HG03060 (cell line): Measurements from ENCODE around the gene SOX18.
"Not testable (repeated sequence)": the region's sequence is repeated elsewhere in the genome, so short reads cannot be mapped to it uniquely, and the experiment has no call there.

Experiments used
- ATAC-seq: cut with Tn5 transposase; IDR thresholded peaks from one replicate; pipeline ENCODE4 v1.9.1; 2021; ENCODE audit warnings: low read depth, moderate number of reproducible peaks; ENCODE audit not compliant: unreplicated experiment

Gene SOX18

DNA sequence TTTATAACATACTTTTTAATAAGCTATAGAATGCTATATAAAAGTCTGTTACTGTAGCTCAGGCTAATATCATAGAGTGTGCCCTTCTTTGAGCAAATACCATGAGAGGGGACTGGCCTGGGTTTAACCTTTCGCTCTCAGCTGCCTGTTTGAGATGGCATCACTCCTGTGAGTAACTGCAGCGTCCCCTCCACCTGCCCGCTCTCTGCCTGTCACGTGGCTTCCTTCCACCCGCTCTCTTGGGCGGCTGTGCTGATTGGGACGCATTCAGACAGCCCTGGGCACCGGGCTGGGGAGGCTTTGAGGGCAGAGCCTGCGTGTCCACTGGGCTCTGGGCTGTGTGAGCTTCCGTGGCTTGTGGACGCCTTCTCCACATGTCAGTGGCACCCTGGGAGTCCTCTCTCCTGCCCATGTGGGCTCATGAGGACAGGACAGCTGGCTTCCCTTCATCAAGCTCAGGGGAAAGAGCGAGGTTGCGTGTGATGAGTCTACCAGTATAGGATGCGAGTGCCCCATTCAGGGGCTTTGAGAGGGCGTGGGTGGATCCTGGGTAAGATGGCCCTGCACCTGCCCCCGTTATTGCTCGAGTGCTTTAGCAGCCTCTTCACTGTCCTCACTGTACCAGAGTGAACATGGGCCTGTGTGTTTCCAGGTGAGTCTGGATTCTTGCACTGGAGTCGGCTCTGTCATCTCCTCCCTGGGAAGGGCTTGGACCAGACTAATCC, 24.2 kb downstream of the SOX18 start:
- ATAC-seq: no peak

DNA sequence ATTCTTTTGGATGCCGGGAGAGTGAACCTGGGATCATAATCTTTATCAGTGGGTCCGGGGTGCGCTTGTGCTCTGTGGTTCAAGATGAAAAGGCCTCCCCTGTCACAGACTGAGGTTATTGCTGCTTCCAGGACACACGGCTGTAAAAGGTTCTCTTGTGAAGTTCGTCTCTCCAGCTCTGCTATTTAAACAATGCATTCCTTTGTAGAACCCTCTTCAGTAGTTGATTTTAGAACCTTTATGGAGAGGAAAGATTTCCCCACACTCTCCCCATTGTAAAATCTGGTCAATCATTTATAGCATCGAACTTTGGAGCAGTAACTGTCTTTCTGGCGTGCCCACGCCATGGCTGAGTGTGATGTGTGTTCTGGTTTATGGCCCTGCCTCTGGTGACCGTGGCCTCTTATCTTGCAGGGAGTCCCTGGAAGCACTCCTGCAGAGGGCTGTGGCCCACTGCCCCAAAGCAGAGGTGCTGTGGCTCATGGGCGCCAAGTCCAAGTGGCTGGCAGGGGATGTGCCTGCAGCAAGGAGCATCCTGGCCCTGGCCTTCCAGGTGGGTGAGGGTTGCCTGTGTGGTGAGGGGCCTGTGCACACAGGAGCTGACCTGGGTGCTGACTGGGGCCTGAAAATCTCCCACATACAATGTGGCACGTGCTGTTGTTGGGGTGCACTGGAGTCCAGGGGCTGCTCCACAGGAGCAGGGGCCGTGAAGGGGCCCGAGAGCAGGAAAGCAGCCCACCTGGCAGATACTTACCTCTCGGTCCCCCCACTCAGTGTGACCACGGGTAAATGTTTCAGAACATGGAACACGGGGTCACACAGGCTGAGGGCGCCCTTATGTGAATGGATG, 25.1 kb downstream of the SOX18 start:
- no peak for ATAC-seq

DNA sequence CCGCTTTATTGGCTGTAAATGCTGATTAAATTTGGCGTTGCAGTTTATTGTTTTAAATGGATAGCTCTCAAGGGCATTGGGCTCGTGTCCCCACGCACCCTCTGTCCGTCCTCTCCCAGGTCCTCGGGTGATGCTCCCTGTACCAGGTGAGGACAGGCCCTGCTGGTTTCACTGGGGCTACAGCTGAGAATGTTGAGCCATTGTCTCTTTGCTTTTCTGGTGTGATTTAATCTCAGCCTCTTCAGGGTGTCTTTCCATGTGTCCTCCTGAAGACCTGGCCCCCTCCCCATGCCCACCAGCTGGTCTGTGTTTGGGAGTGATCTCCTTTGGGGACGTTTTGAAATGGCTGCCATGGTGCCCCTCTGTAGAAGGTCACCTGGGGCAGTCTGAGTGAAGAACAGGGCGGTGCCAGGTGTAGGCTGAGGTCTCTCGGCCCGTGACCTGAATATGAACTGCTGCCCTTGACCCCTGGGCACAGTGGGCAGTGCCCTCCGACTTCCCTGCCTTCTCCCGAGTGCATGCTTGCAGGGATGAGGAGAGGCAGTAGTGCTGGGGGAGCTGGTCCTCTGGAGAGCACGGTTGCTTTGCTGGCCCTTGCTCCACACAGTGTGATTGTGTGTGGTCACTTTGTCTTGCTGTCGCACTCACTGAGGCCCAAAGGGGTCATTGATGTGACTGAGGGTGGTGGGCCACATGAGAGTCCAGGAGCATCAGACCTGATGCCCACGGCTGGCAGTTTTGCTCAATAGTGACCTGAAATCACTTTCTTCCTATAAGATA, 25.9 kb downstream of the SOX18 start:
- ATAC-seq: no peak

DNA sequence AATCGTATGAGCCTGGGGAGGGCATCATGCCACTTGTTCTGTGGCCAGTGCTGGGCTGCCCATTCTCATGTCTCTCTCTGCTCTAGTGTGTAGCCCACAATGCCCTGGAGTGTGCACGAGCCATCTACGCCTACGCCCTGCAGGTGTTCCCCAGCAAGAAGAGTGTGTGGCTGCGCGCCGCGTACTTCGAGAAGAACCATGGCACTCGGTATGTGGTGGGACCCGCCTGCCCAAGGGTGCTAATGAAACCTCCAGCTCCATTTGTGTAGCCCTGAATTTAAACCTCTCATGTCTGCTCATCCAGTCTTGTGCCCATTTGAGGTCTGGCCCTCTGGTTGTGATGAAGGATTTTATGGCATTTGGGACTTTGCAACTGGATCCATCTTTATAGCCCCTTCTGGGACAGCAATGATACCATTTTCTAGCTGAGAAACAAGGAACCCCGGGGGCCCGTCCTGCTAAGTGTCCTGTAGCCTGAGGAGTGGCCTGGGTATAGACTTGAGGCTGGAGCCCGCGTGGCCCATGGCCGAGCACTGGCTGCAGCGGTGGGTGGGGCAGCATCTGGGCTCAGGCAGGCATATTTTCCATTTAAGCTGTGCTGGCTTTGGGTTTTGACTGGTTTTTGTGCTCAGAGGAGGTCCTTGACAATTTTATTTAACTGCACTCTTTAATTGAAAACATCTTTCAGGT, 26.6 kb downstream of the SOX18 start:
- ATAC-seq: no peak

DNA sequence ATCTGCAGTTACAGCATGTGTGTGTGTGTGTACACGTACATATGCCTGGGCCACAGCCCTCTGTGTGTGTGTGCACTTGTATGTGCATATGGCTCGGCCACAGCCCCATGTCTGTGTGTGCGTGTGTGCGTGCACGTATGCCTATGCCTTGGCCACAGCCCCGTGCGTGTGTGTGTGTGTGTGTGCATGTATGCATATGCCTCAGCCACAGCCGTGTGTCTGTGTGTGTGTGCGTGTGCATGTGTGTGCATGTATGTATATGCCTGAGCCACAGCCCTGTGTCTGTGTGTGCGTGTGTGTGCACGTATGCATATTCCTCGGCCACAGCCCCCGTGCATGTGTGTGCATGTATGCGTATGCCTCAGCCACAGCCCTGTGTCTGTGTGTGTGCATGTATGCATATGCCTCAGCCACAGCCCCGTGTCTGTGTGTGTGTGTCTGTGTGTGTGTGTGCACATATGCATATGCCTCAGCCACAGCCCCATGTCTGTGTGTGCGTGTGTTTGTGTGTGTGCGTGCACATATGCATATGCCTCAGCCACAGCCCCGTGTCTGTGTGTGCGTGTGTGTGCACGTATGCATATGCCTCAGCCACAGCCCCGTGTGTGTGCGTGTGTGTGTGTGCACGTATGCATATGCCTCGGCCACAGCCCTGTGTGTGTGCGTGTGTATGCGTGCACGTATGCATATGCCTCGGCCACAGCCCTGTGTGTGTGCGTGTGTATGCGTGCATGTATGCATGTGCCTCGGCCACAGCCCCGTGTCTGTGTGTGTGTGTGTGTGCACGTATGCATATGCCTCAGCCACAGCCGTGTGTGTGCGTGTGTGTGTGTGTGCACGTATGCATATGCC, 28.1 kb downstream of the SOX18 start:
- ATAC-seq: no peak

DNA sequence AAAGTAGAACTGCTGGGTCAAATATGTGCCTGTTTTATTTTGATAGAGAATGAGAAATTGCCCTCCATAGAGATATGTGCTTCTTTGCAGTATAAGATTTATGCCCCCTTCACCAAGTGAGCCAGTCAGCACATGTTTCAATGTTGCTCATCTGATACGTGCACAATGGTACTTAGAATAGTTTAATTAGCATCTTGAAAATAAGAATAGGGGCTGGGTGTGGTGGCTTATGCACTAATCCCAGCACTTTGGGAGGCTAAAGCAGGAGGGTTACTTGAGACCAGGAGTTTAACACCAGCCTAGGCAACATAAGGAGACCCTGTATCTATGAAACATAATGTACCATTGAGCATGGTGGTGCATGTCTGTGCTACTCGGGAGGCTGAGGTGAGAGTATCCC, 33.8 kb downstream of the SOX18 start:
- ATAC-seq: no peak

DNA sequence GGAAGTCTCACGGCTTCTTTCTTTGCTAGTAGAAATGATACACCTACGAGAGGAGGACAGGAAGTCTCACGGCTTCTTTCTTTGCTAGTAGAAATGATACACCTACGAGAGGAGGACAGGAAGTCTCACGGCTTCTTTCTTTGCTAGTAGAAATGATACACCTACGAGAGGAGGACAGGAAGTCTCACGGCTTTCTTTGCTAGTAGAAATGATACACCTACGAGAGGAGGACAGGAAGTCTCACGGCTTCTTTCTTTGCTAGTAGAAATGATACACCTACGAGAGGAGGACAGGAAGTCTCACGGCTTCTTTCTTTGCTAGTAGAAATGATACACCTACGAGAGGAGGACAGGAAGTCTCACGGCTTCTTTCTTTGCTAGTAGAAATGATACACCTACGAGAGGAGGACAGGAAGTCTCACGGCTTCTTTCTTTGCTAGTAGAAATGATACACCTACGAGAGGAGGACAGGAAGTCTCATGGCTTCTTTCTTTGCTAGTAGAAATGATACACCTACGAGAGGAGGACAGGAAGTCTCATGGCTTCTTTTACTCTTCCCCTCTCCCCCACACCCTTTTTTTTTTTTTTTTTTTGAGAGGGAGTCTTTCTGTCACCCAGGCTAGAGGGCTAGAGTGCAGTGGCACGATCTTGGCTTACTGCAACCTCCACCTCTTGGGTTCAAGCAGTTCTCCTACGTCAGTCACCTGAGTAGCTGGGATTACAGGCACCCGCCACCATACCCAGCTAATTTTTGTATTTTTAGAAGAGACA, 36.9 kb downstream of the SOX18 start:
- not testable (repeated sequence) for ATAC-seq

DNA sequence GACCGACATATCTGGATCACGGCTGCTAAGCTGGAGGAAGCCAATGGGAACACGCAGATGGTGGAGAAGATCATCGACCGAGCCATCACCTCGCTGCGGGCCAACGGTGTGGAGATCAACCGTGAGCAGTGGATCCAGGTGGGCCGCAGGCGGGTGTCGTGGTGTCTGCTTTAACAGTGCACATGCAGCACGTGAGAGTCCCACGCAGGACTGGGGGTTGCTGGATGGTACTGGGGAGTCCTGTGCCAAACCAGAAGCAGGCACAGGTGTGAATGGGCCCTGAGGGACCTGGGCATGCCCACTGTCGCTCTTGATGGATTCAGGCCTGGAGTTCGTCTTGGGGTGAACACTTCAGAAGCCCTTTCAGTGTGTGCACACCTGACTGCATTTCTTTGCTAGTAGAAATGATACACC, 38.1 kb downstream of the SOX18 start:
- ATAC-seq: no peak

DNA sequence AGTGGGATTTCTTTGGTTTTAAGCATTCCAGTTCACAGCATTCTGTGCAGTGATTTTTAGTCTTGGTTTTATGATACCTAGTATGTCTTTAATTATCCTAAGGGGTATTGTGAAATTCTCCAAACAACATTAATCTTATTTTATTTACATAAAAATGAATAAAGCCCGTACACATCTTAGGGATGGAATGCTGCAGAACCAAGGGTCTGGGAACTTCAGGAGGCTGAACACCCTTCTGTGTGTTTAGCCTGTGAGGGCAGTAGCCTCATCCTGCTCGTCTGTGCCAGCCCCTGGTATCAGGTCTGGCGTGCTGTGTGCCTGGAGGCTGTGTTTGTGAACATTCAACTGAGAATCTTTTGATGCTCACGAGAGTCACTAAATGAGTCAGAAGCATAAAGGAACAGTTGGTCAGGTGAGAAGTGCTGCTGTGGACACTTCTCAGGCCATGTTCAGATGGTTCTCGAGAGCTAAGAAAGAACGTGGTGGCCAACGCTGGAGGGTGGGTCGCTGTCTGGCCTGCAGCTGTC, 38.7 kb downstream of the SOX18 start:
- no peak for ATAC-seq

DNA sequence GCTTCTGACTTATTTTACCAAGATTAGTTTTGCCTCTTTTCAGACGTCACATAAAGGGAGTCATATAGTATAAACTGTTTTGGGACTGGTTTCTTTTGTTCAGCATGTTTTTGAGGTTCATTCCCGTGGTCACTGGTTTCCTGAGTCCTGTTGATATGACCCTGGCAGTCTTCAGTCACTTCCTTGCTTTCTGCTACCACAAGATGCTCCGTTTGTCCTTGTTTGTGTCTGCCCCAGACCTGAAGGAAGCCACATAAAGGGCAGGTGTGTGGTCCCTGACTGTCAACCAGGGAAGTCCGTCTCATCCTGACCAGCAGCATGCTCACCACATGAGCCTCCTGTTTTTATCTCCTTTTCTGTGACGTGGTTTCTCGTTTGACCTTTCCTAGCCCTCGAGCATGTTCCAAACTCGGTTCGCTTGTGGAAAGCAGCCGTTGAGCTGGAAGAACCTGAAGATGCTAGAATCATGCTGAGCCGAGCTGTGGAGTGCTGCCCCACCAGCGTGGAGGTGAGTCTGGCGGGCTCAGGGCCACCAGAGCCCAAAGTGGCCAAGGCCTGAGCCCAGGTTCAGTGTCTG, 39.5 kb downstream of the SOX18 start:
- ATAC-seq: no peak

DNA sequence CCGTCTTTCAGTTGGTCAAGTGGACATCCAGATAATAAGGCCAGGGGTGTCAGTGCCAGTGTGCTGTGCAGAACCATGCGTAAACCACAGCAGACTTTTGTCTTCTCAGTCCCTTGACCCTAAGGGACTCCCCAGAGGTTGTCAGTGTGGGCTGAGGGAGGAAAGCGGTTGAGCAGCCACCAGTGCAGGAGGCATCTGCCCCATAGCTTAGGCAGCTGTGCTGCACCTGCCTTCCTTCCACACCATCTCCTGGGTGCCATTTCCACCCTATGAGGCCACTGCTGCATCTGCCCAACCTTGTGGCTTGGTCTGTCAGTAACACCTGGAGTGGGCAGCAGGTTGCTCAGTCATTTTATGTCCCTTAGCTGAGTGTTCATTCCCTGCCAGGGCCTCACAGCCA, 42.5 kb downstream of the SOX18 start:
- no peak for ATAC-seq

DNA sequence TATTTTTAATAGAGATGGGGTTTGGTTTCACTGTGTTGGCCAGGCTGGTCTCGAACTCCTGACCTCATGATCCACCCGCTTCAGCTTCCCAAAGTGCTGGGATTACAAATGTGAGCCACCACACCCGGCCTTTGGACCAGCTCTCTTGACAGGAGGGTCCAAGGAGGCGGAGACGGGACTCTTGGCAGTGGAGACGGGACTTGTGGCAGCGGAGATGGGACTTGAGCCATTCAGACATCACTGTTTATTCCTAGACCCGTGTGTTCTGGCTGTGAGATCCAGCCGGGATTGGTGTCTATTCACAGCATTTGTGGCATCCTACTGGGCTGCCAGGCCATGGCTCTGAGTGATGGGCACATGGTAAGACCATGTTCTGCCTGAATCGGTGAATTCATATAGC, 42.9 kb downstream of the SOX18 start:
- ATAC-seq: no peak

DNA sequence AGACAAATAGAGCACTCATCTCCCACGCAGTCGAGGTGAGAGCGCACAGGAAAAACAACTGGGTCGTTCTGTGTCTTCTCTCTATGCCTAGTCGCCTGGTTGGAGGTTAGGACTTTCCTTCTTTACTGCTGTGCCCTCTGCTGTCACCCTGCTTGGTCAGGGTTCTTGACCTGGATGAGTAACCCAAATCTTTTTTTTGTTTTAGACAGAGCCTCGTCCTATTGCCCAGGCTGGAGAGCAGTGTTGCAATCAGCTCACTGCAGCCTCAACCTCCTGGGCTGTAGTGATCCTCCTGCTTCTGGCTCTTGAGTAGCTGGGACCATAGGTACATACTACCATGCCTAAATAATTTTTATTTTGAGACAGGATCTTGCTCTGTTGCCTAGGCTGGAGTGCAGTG, 44.0 kb downstream of the SOX18 start:
- ATAC-seq: no peak

DNA sequence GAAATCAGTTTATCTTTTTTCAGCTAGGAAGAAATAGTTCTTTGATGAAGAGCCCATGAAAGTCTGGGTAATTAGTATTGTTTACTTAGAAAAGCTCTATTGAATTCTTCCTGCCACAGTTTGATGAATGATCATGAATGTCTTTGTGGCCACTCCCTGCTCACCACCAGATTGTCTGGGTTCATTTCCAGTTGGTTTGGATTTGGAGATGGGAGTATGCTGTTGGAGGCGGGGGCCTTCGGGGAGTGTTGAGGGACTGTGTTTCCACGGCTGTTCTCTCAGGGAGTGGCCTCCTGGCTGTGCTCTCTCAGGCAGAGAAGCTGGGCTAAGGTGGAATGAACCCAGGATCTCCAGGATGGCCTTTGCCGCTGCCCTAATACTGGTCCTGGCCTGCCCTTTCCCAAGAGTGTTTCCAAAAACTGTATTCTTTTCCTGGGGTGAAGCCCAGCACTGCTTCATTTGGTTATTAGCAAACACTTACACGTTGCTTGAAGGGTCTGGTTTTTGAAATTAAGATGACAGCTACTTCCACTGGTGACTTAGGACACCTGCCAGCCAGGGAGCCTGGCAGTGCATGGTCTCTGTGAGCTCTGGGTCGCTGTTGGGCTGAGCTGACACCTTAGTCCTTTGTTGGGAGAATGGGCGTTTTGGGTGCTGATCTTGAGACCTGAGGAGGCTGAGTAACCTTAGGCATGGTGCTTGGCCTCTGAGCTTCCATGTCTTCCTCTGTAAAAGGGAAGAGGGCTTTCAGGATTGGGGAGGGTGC, 45.3 kb downstream of the SOX18 start:
- no peak for ATAC-seq

DNA sequence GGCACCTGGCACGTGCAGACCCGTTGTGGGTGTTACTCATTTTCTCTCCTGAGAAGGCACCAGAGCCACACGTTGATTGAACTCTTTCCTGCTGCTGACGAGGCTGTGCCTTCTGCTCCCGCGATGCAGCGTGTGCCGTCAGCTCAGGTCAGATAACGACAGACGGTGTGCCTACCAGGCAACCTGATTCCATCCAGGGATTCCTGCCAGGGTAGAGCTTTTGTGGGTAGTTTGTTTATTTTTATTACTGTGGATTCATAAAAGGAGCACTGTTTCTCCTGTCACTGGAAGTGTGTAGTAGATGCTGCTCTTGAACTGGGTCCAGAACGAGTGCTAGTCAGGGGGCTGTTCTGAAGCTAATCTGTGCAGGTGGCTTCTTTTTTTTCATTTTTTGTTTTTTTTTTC, 47.8 kb downstream of the SOX18 start:
- ATAC-seq: no peak

DNA sequence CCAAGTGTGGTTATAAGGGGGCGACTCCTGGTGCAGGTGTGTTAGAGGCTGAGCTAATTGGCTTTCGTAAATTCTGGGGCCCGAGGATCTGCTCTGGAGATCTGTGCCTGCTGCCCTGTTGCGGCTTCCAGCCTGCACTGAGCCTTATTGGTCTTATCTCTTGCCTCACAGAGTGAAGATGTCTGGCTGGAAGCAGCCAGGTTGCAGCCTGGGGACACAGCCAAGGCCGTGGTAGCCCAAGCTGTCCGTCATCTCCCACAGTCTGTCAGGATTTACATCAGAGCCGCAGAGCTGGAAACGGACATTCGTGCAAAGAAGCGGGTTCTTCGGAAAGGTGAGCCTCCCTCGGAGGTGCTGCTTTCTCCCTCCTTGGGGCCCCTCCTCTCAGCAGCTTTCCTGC, 48.5 kb downstream of the SOX18 start:
- ATAC-seq: no peak
